ENCODE measurements around the gene GET4.
"Not testable (repeated sequence)": the region's sequence is repeated elsewhere in the genome, so short reads cannot be mapped to it uniquely, and the experiment has no call there.

Gene GET4

GRCh38 chr7:921581-922333 lies 45.4 kb downstream of the GET4 start:
- Histone ChIP-seq H3K36me3 (replicated peaks; ENCODE audit: insufficient read depth, low read length) (no peaks in the 10 kb centered on the region), H3K79me2 (ENCODE audit: low read length) (no peaks in the 10 kb centered on the region), H3K27me3 (replicated peaks; ENCODE audit: insufficient read depth, low read length) (peaks cover 65% of the 10 kb centered on the region), H3F3A (ENCODE audit: insufficient read depth, low read length) (peaks cover 5% of the 10 kb centered on the region; the same call in 1 of the 2 replicates), H4K20me1 (ENCODE audit: insufficient read depth, low read length) (no peaks in the 10 kb centered on the region), H2AFZ (ENCODE audit: low read length) (no peak overlapping the region), H3K9me3 (replicated peaks; ENCODE audit: insufficient read depth, low read length) (no peaks in the 10 kb centered on the region), H3K27ac (ENCODE audit: low read length) (no peak overlapping the region), H3K4me1 (ENCODE audit: low read length) (peaks cover 21% of the 10 kb centered on the region), H3K9me2 (replicated peaks; ENCODE audit: insufficient read depth, low read length) (no peaks in the 10 kb centered on the region), H3K4me3 (ENCODE audit: low read length) (no peak overlapping the region), H3K4me2 (ENCODE audit: low read depth, low read length) (no peak overlapping the region), H3K9ac (ENCODE audit: low read length) (no peak overlapping the region)
- DNase-seq = no peak
- TF ChIP-seq EZH2phosphoT487 (IDR thresholded peaks at IDR 0.05; ENCODE audit: low read length) (no peak), CTCF (IDR thresholded peaks at IDR 0.05; ENCODE audit: low read length) (no peak), EZH2 (optimal IDR thresholded peaks at IDR 0.05; ENCODE audit: low read depth, low read length) (no peak)

GRCh38 chr7:922334-923107 lies 46.2 kb downstream of the GET4 start:
- H3K36me3 ChIP-seq (replicated peaks; ENCODE audit: insufficient read depth, low read length) = no peaks in the 10 kb centered on the region
- peak overlapping the region; percentile 100 for H3K4me2 ChIP-seq (ENCODE audit: low read depth, low read length)
- no peak overlapping the region for H3K27ac ChIP-seq (ENCODE audit: low read length)
- peaks cover 21% of the 10 kb centered on the region for H3K4me1 ChIP-seq (ENCODE audit: low read length)
- peak overlapping the region; percentile 77 for H2AFZ ChIP-seq (ENCODE audit: low read length)
- peaks cover 5% of the 10 kb centered on the region; the same call in 1 of the 2 replicates for H3F3A ChIP-seq (ENCODE audit: insufficient read depth, low read length)
- H3K27me3 ChIP-seq (replicated peaks; ENCODE audit: insufficient read depth, low read length) = peaks cover 70% of the 10 kb centered on the region
- no peak for DNase-seq
- H4K20me1 ChIP-seq (ENCODE audit: insufficient read depth, low read length) = no peaks in the 10 kb centered on the region
- TF ChIP-seq EZH2 (optimal IDR thresholded peaks at IDR 0.05; ENCODE audit: low read depth, low read length) (no peak), EZH2phosphoT487 (IDR thresholded peaks at IDR 0.05; ENCODE audit: low read length) (no peak), CTCF (IDR thresholded peaks at IDR 0.05; ENCODE audit: low read length) (no peak)
- no peaks in the 10 kb centered on the region for H3K9me3 ChIP-seq (replicated peaks; ENCODE audit: insufficient read depth, low read length)
- H3K79me2 ChIP-seq (ENCODE audit: low read length) = no peaks in the 10 kb centered on the region
- peak overlapping the region; percentile 13; the same call in 1 of the 2 replicates for H3K9ac ChIP-seq (ENCODE audit: low read length)
- H3K4me3 ChIP-seq (ENCODE audit: low read length) = peak overlapping the region; percentile 54
- H3K9me2 ChIP-seq (replicated peaks; ENCODE audit: insufficient read depth, low read length) = no peaks in the 10 kb centered on the region

GRCh38 chr7:923108-924041 lies 47.0 kb downstream of the GET4 start:
- peak; percentile 80 for DNase-seq
- Histone ChIP-seq H3K79me2 (ENCODE audit: low read length) (no peaks in the 10 kb centered on the region), H3K27ac (ENCODE audit: low read length) (no peak overlapping the region), H3K9me3 (replicated peaks; ENCODE audit: insufficient read depth, low read length) (no peaks in the 10 kb centered on the region), H3K4me1 (ENCODE audit: low read length) (peaks cover 21% of the 10 kb centered on the region), H3K36me3 (replicated peaks; ENCODE audit: insufficient read depth, low read length) (no peaks in the 10 kb centered on the region), H3K27me3 (replicated peaks; ENCODE audit: insufficient read depth, low read length) (peaks cover 68% of the 10 kb centered on the region), H3K4me2 (ENCODE audit: low read depth, low read length) (peak overlapping the region; percentile 100), H3K9ac (ENCODE audit: low read length) (peak overlapping the region; percentile 39; the same call in 1 of the 2 replicates), H3K9me2 (replicated peaks; ENCODE audit: insufficient read depth, low read length) (no peaks in the 10 kb centered on the region), H2AFZ (ENCODE audit: low read length) (peak overlapping the region; percentile 77), H4K20me1 (ENCODE audit: insufficient read depth, low read length) (no peaks in the 10 kb centered on the region), H3F3A (ENCODE audit: insufficient read depth, low read length) (peaks cover 5% of the 10 kb centered on the region; the same call in 1 of the 2 replicates), H3K4me3 (ENCODE audit: low read length) (peak overlapping the region; percentile 54)
- no peak for TF ChIP-seq EZH2phosphoT487 (IDR thresholded peaks at IDR 0.05; ENCODE audit: low read length)
- no peak for TF ChIP-seq EZH2 (optimal IDR thresholded peaks at IDR 0.05; ENCODE audit: low read depth, low read length)
- no peak for TF ChIP-seq CTCF (IDR thresholded peaks at IDR 0.05; ENCODE audit: low read length)

GRCh38 chr7:924042-924441 lies 47.7 kb downstream of the GET4 start:
- not testable (repeated sequence) for H3K9me2 ChIP-seq (replicated peaks; ENCODE audit: insufficient read depth, low read length); H3K36me3 ChIP-seq (replicated peaks; ENCODE audit: insufficient read depth, low read length); DNase-seq; H3K4me3 ChIP-seq (ENCODE audit: low read length); H4K20me1 ChIP-seq (ENCODE audit: insufficient read depth, low read length); H3K9me3 ChIP-seq (replicated peaks; ENCODE audit: insufficient read depth, low read length); H3F3A ChIP-seq (ENCODE audit: insufficient read depth, low read length); H3K79me2 ChIP-seq (ENCODE audit: low read length); H2AFZ ChIP-seq (ENCODE audit: low read length); H3K27ac ChIP-seq (ENCODE audit: low read length); H3K9ac ChIP-seq (ENCODE audit: low read length)
- Histone ChIP-seq H3K4me2 (ENCODE audit: low read depth, low read length) (peak overlapping the region; percentile 100; the same call in 1 of the 2 replicates), H3K4me1 (ENCODE audit: low read length) (peaks cover 21% of the 10 kb centered on the region), H3K27me3 (replicated peaks; ENCODE audit: insufficient read depth, low read length) (peaks cover 68% of the 10 kb centered on the region)
